IMR-90 (cell line): ENCODE results near the gene INHBC. TPM values are rescaled to one million over a fixed set of nuclear protein-coding genes. Genes with fewer than 3 reads are reported as not detected.

Source experiments
- ATAC-seq: fragments of 200-7000 bp; cut with Tn5 transposase; 2 replicates; pipeline ENCODE4 v1.9.1; 2020; ENCODE audit warnings: low read depth, mild to moderate bottlenecking, moderate library complexity
- BruUV-seq: library from RNA; stranded (reverse); fragments of 400-500 nt; replicated peaks from 2 replicates; lab custom pipeline; 2021; lab: Mats Ljungman, UMichigan
- CTCF ChIA-PET: fragments of 300-600 bp; formaldehyde crosslinking; extraction: SDS; loops from one replicate; lab custom pipeline; 2021; ENCODE audit warnings: antibody characterized with exemption; lab: Yijun Ruan, JAX
- POLR2A ChIA-PET: fragments of 300-600 bp; sonication (Branson Sonifier 250); formaldehyde crosslinking; loops from one replicate; lab custom pipeline; 2022; ENCODE audit warnings: antibody characterized with exemption; ENCODE audit not compliant: unreplicated experiment; lab: Charles Lee
- DNase-seq: peaks from one replicate; pipeline ENCODE4 v3.0.0; 2013
- H2AFZ ChIP-seq: replicated peaks from 2 replicates; pipeline ENCODE3; 2013; ENCODE audit warnings: low read length, mild to moderate bottlenecking; ENCODE audit not compliant: poor library complexity
- H2AK5ac ChIP-seq: 2 replicates; pipeline ENCODE4 v1.6.1; 2013; ENCODE audit warnings: low read depth, low read length, inconsistent platforms
- H2AK9ac ChIP-seq: replicated peaks from 2 replicates; pipeline ENCODE3; 2013; ENCODE audit warnings: mild to moderate bottlenecking, low read depth, low read length, moderate library complexity; ENCODE audit not compliant: poor library complexity
- H2BK120ac ChIP-seq: 2 replicates; pipeline ENCODE4 v1.6.1; 2013; ENCODE audit warnings: low read depth, low read length, inconsistent platforms
- H2BK15ac ChIP-seq: 3 replicates; pipeline ENCODE4 v1.6.1; 2013; ENCODE audit warnings: low read depth, low read length, inconsistent platforms
- H2BK20ac ChIP-seq: 2 replicates; pipeline ENCODE4 v1.6.1; 2013; ENCODE audit warnings: low read depth, mild to moderate bottlenecking, inconsistent platforms, low read length, moderate library complexity
- H2BK5ac ChIP-seq: 2 replicates; pipeline ENCODE4 v1.6.1; 2013; ENCODE audit warnings: mild to moderate bottlenecking, low read depth, low read length, inconsistent platforms; ENCODE audit not compliant: poor library complexity, severe bottlenecking
- H3K14ac ChIP-seq: replicated peaks from 2 replicates; pipeline ENCODE4 v1.6.1; 2013; ENCODE audit warnings: low read depth, low read length, inconsistent platforms
- H3K18ac ChIP-seq: 2 replicates; pipeline ENCODE4 v1.6.1; 2013; ENCODE audit warnings: low read depth, low read length, control low read depth
- H3K23ac ChIP-seq: 2 replicates; pipeline ENCODE4 v1.6.1; 2013; ENCODE audit warnings: low read depth, low read length, inconsistent platforms
- H3K27ac ChIP-seq: 2 replicates; pipeline ENCODE4 v1.5.1; 2013; ENCODE audit warnings: mild to moderate bottlenecking, control low read depth, low read length; ENCODE audit not compliant: insufficient read depth
- H3K27me3 ChIP-seq: 2 replicates; pipeline ENCODE4 v1.6.1; 2013; ENCODE audit warnings: low read length; ENCODE audit not compliant: control insufficient read depth, insufficient read depth
- H3K36me3 ChIP-seq: 2 replicates; pipeline ENCODE4 v1.6.1; 2013; ENCODE audit warnings: low read length, mixed read lengths; ENCODE audit not compliant: control insufficient read depth, insufficient read depth
- H3K4ac ChIP-seq: 2 replicates; pipeline ENCODE4 v1.6.1; 2013; ENCODE audit warnings: low read depth, low read length, inconsistent platforms
- H3K4me1 ChIP-seq: 2 replicates; pipeline ENCODE4 v1.6.1; 2013; ENCODE audit warnings: low read length, mixed read lengths; ENCODE audit not compliant: control insufficient read depth, insufficient read depth
- H3K4me2 ChIP-seq: 2 replicates; pipeline ENCODE4 v1.6.1; 2013; ENCODE audit warnings: low read depth, mild to moderate bottlenecking, control low read depth, low read length, moderate library complexity
- H3K4me3 ChIP-seq: 2 replicates; pipeline ENCODE4 v1.5.1; 2013; ENCODE audit warnings: low read depth, mild to moderate bottlenecking, control low read depth, low read length, moderate library complexity; ENCODE audit not compliant: insufficient read depth
- H3K56ac ChIP-seq: 2 replicates; pipeline ENCODE4 v1.6.1; 2013; ENCODE audit warnings: low read length, inconsistent platforms; ENCODE audit not compliant: insufficient read depth; ENCODE audit errors: extremely low read depth
- H3K79me1 ChIP-seq, 2 experiments: 2 replicates each; pipeline ENCODE4 v1.6.1; 2013; ENCODE audit warnings: low read length in 2 of 2, inconsistent platforms in 1 of 2, low read depth in 1 of 2
- H3K9ac ChIP-seq: 2 replicates; pipeline ENCODE4 v1.6.1; 2013; ENCODE audit warnings: low read depth, low read length, control low read depth
- H3K9me1 ChIP-seq: 2 replicates; pipeline ENCODE4 v1.6.1; 2013; ENCODE audit warnings: low read length, inconsistent platforms; ENCODE audit not compliant: insufficient read depth
- H3K9me3 ChIP-seq: 2 replicates; pipeline ENCODE4 v1.6.1; 2013; ENCODE audit warnings: low read length; ENCODE audit not compliant: control insufficient read depth, insufficient read depth
- H4K20me1 ChIP-seq: 2 replicates; pipeline ENCODE4 v1.6.1; 2013; ENCODE audit warnings: low read length, inconsistent platforms; ENCODE audit not compliant: insufficient read depth
- H4K5ac ChIP-seq: 2 replicates; pipeline ENCODE4 v1.6.1; 2013; ENCODE audit warnings: mild to moderate bottlenecking, low read depth, low read length, control low read depth
- H4K8ac ChIP-seq, 2 experiments: 2 replicates each; pipeline ENCODE4 v1.6.1; 2013; ENCODE audit warnings: low read depth in 2 of 2, low read length in 2 of 2, control low read depth in 1 of 2, inconsistent platforms in 1 of 2
- H4K91ac ChIP-seq: 2 replicates; pipeline ENCODE4 v1.6.1; 2013; ENCODE audit warnings: low read depth, low read length, inconsistent platforms; ENCODE audit not compliant: insufficient read depth
- BHLHE40 ChIP-seq: fragments of 150-350 bp; IDR thresholded peaks from 2 replicates; pipeline ENCODE4 v1.6.1; 2016; ENCODE audit warnings: mild to moderate bottlenecking, low read depth, low read length
- CEBPB ChIP-seq: IDR thresholded peaks from 2 replicates; pipeline ENCODE4 v1.6.1; 2012; ENCODE audit warnings: low read depth, low read length, improper control_type of control experiment
- CHD1 ChIP-seq: IDR thresholded peaks from 2 replicates; pipeline ENCODE4 v1.6.1; 2012; ENCODE audit warnings: low read depth, low read length, improper control_type of control experiment
- CTCF ChIP-seq: conservative IDR thresholded peaks from 2 replicates; pipeline ENCODE4 v1.5.1; 2012; ENCODE audit warnings: mild to moderate bottlenecking, low read depth, low read length, improper control_type of control experiment
- ELK1 ChIP-seq: fragments of 150-350 bp; IDR thresholded peaks from 2 replicates; pipeline ENCODE4 v1.6.1; 2016; ENCODE audit warnings: low read depth, mild to moderate bottlenecking, low read length, moderate library complexity, borderline replicate concordance
- FOS ChIP-seq: fragments of 150-350 bp; IDR thresholded peaks from 2 replicates; pipeline ENCODE4 v1.6.1; 2016; ENCODE audit warnings: low read depth, low read length
- MAFK ChIP-seq: IDR thresholded peaks from 2 replicates; pipeline ENCODE4 v1.6.1; 2012; ENCODE audit warnings: low read depth, low read length, improper control_type of control experiment
- MAZ ChIP-seq: IDR thresholded peaks from 2 replicates; pipeline ENCODE4 v1.6.1; 2012; ENCODE audit warnings: low read depth, mild to moderate bottlenecking, low read length, improper control_type of control experiment, moderate library complexity, borderline replicate concordance
- MXI1 ChIP-seq: IDR thresholded peaks from 2 replicates; pipeline ENCODE4 v1.6.1; 2012; ENCODE audit warnings: low read depth, mild to moderate bottlenecking, low read length, moderate library complexity, borderline replicate concordance
- NFE2L2 ChIP-seq: fragments of 150-350 bp; IDR thresholded peaks from 2 replicates; pipeline ENCODE4 v1.6.1; 2016; ENCODE audit warnings: low read depth, mild to moderate bottlenecking, low read length
- POLR2A ChIP-seq: IDR thresholded peaks from 2 replicates; pipeline ENCODE4 v1.6.1; 2012; ENCODE audit warnings: mild to moderate bottlenecking, low read depth, low read length
- RAD21 ChIP-seq: IDR thresholded peaks from 2 replicates; pipeline ENCODE4 v1.6.1; 2012; ENCODE audit warnings: low read length, improper control_type of control experiment
- RCOR1 ChIP-seq: IDR thresholded peaks from 2 replicates; pipeline ENCODE4 v1.6.1; 2012; ENCODE audit warnings: mild to moderate bottlenecking, low read length, improper control_type of control experiment; ENCODE audit not compliant: insufficient replicate concordance
- RFX5 ChIP-seq: IDR thresholded peaks from 2 replicates; pipeline ENCODE4 v1.8.0; 2012; ENCODE audit warnings: low read depth, mild to moderate bottlenecking, low read length, moderate library complexity
- SMC3 ChIP-seq: fragments of 150-350 bp; IDR thresholded peaks from 2 replicates; pipeline ENCODE4 v1.6.1; 2016; ENCODE audit warnings: low read depth, mild to moderate bottlenecking, antibody characterized with exemption, low read length, moderate library complexity
- WGBS, 2 experiments: methylation state at CpG; one replicate each; pipeline versions ENCODE4 v1.1.5 to v1.1.7; 2013; ENCODE audit warnings: missing lambda C conversion rate in 2 of 2; ENCODE audit not compliant: insufficient read length in 1 of 2; ENCODE audit errors: extremely low coverage in 2 of 2; 5-methylcytosine and 5-hydroxymethylcytosine counted together
- dilution Hi-C: fragments of 300-500 bp; cut with HindIII; formaldehyde crosslinking; loops from one replicate; pipeline ENCODE4 v1.14.3; 2018; ENCODE audit warnings: low sequenced_read_pairs; ENCODE audit not compliant: unreplicated experiment
- in situ Hi-C: fragments of 300-500 bp; cut with MboI; formaldehyde crosslinking; loops from 3 replicates; pipeline ENCODE4 v1.14.3; 2019; ENCODE audit warnings: low sequenced_read_pairs, inconsistent platforms, mixed read lengths
- intact Hi-C: fragments of 100-400 bp; cut with micrococcal nuclease; formaldehyde crosslinking; loops from 2 replicates; pipeline ENCODE4 v1.10.0; 2022
- polyA plus RNA-seq, 3 experiments: library from polyadenylated mRNA; depleted of rRNA; stranded (reverse); fragments of >200 nt; gene quantifications; 2 replicates each; pipeline ENCODE4 v1.2.3, GENCODE V29; 2012; ENCODE audit warnings: low replicate concordance in 1 of 3
- total RNA-seq: library from RNA; depleted of rRNA; stranded (reverse); fragments of >200 nt; gene quantifications from 2 replicates; pipeline ENCODE4 v1.2.3, GENCODE V29; 2012
- TF ChIP-seq, protein P1 (sequence below): fragments of 150-350 bp; IDR thresholded peaks from 2 replicates; pipeline ENCODE4 v1.6.1; 2017; ENCODE audit warnings: mild to moderate bottlenecking, antibody characterized with exemption, low read length, low read depth

INHBC gene
- total and polyA plus RNA-seq, 2 of the 4 experiments (the other 2 are of a cell fraction): 0.09 TPM; not detected in 1

GRCh38 chr12:57397441-57397840, 37.1 kb upstream of the INHBC start:
- no peak overlapping the region for H3K4me2 ChIP-seq
- peaks cover 3% of the 10 kb centered on the region; the same call in 1 of the 2 replicates for H3K9me1 ChIP-seq
- ChIA-PET POLR2A (no interaction called here), CTCF (interaction anchor here (1.8 kb wide), 1 partner anchor 8 kb away, joined by 7 read pairs; no protein-coding TSS in a partner anchor)
- H3K23ac ChIP-seq: no peak overlapping the region
- no peak overlapping the region for H3K4me3 ChIP-seq
- no peak overlapping the region for H3K56ac ChIP-seq
- H3K4ac ChIP-seq: no peak overlapping the region
- no peak overlapping the region for H4K5ac ChIP-seq
- no peak overlapping the region for H3K18ac ChIP-seq
- BruUV-seq: no TSS peak
- H2BK20ac ChIP-seq: no peak overlapping the region
- H4K20me1 ChIP-seq: no peaks in the 10 kb centered on the region
- TF ChIP-seq FOS (no peak), BHLHE40 (no peak), CEBPB (no peak), CTCF (no peak), RAD21 (no peak), POLR2A (no peak), RCOR1 (no peak), MAZ (no peak), MXI1 (no peak), NFE2L2 (no peak), ELK1 (no peak), MAFK (no peak), RFX5 (no peak), SMC3 (no peak), CHD1 (no peak)
- TF ChIP-seq, protein P1, sequence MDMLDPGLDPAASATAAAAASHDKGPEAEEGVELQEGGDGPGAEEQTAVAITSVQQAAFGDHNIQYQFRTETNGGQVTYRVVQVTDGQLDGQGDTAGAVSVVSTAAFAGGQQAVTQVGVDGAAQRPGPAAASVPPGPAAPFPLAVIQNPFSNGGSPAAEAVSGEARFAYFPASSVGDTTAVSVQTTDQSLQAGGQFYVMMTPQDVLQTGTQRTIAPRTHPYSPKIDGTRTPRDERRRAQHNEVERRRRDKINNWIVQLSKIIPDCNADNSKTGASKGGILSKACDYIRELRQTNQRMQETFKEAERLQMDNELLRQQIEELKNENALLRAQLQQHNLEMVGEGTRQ: no peak
- no peak overlapping the region for H2BK5ac ChIP-seq
- intact Hi-C loops: no loop called here
- H3K9ac ChIP-seq: no peak overlapping the region
- no peak overlapping the region for H4K91ac ChIP-seq
- H2AK9ac ChIP-seq: no peak overlapping the region
- dilution Hi-C loops: no loop called here
- H2BK120ac ChIP-seq: no peak overlapping the region
- ATAC-seq: no peak
- H3K14ac ChIP-seq: no peak overlapping the region
- H3K27me3 ChIP-seq: no peaks in the 10 kb centered on the region
- no peak for DNase-seq
- no peak overlapping the region for H2BK15ac ChIP-seq
- in situ Hi-C loops: no loop called here
- H3K36me3 ChIP-seq: peaks cover 5% of the 10 kb centered on the region; the same call in 1 of the 2 replicates
- no peak overlapping the region for H2AK5ac ChIP-seq
- no peaks in the 10 kb centered on the region for H3K9me3 ChIP-seq
- H3K4me1 ChIP-seq: no peaks in the 10 kb centered on the region
- H3K79me1 ChIP-seq: peaks cover 16 to 45% of the 10 kb centered on the region in 2 experiments
- no peak overlapping the region for H4K8ac ChIP-seq
- no peak overlapping the region for H3K27ac ChIP-seq
- WGBS, 2 experiments: no CpG with 5 or more reads among the region's 2 CpGs
- H2AFZ ChIP-seq: no peak overlapping the region
